Adrenal gland (tissue), 12 donors: ENCODE measurements around the gene MAPT. TPM values are rescaled to one million over a fixed set of nuclear protein-coding genes. Genes with fewer than 3 reads are reported as not detected.

Experiments
- DNase-seq, 7 donors: peaks; one replicate each; pipeline ENCODE4 v3.0.0-alpha.2; 2019 to 2020
- H3K27ac ChIP-seq, 5 donors: fragments of 200-600 bp; sonication (generic) in 4 of 5; 1 replicate in 3 of 5; 2 replicates in 2 of 5; pipeline versions ENCODE4 v1.5.1 to v1.8.0; 2016 to 2020; ENCODE audit warnings: mild to moderate bottlenecking in 1 of 5
- H3K27me3 ChIP-seq: fragments of 200-600 bp; 2 replicates; pipeline ENCODE4 v1.8.0; 2021
- H3K36me3 ChIP-seq, 2 donors: fragments of 200-600 bp; replicated peaks in 1 of 2; 1 replicate in 1 of 2; 2 replicates in 1 of 2; pipeline versions ENCODE4 v1.5.1 to v1.8.0; 2018 to 2022
- H3K4me1 ChIP-seq, 2 donors: fragments of 200-600 bp; replicated peaks in 1 of 2; 1 replicate in 1 of 2; 2 replicates in 1 of 2; pipeline versions ENCODE4 v1.5.1 to v1.8.0; 2018 to 2021
- H3K4me3 ChIP-seq, 4 donors: fragments of 200-600 bp; sonication (generic) in 3 of 4; one replicate each; pipeline ENCODE4 v1.5.1; 2016 to 2018
- H3K9me3 ChIP-seq, 3 donors: fragments of 200-600 bp; sonication (generic) in 1 of 3; replicated peaks in 1 of 3; 1 replicate in 2 of 3; 2 replicates in 1 of 3; pipeline versions ENCODE4 v1.5.1 to v1.8.0; 2016 to 2021
- CTCF ChIP-seq, 6 experiments: fragments of 450-650 bp in 4 of 6; fragments of 200-600 bp in 2 of 6; sonication (generic) in 1 of 6; IDR thresholded peaks; 1 replicate in 5 of 6; 2 replicates in 1 of 6; pipeline versions ENCODE4 v1.5.1 to v1.8.0; 2016 to 2021; ENCODE audit warnings: antibody characterized with exemption in 6 of 6, mild to moderate bottlenecking in 2 of 6, moderate library complexity in 1 of 6
- POLR2A ChIP-seq, 2 donors: fragments of 450-650 bp; IDR thresholded peaks; one replicate each; pipeline ENCODE4 v1.6.1; 2017; ENCODE audit warnings: antibody characterized with exemption in 2 of 2, mild to moderate bottlenecking in 2 of 2, moderate library complexity in 1 of 2
- WGBS, 4 donors: extraction: QIAGEN DNeasy Blood & Tissue Kit in 2 of 4; methylation state at CpG; one replicate each; pipeline versions ENCODE4 v1.1.5 to v1.1.7; 2013 to 2017; 5-methylcytosine and 5-hydroxymethylcytosine counted together
- intact Hi-C, 2 donors: fragments of 100-400 bp; cut with DNase I; formaldehyde crosslinking; loops; one replicate each; pipeline versions ENCODE4 v1.14.1 to v1.15.0; 2022 to 2023
- polyA plus RNA-seq, 3 donors: library from polyadenylated mRNA; stranded (reverse); fragments of 200-250 nt in 2 of 3; fragments of 350-450 nt in 1 of 3; fragmentation: Illumina TruSeq in 1 of 3; extraction: RNeasy Lipid Tissue Mini Kit (QIAGEN cat#74804) in 1 of 3; gene quantifications; one replicate each; pipeline ENCODE4 v1.2.3, GENCODE V29; 2013 to 2014
- total RNA-seq, 9 donors: library from RNA; depleted of rRNA in 4 of 9; stranded (reverse); fragments of >200 nt in 4 of 9; fragments of 120-200 nt in 1 of 9; fragmentation: NEBNext Ultra II Directional in 1 of 9; extraction: Animal tissue kit (Norgen Biotek cat#: 25700) in 1 of 9; gene quantifications; one replicate each; pipeline versions ENCODE4 v1.1.0 to v1.2.4, GENCODE V29; 2013 to 2023
- donor health status: healthy with polysubstance abuse.
- donor health status: Bipolar disorder and iron deficiency.
- donor health status: DM: yes; HTN: yes; CAD: no.
- donor health status: DM: no; HTN: no; CAD: no.
- donor health status: DM: no; HTN: no; CAD: no.
- donor health status: DM: yes; HTN: yes; CAD: no.

MAPT gene
- total and polyA plus RNA-seq, 12 donors, result 0.72 to 17.6 (median 3.3) TPM

GRCh38 chr17:45958307-45958706, 64.0 kb downstream of the MAPT start:
- Histone ChIP-seq H3K36me3 (no peaks in the 10 kb centered on the region), H3K27me3 (no peaks in the 10 kb centered on the region), H3K9me3 (no peaks in the 10 kb centered on the region), H3K27ac (no peak overlapping the region), H3K4me1 (no peaks in the 10 kb centered on the region), H3K4me3 (no peak overlapping the region)
- no peak for TF ChIP-seq POLR2A (IDR thresholded peaks at IDR 0.05)
- 89 to 97% (median 93%) methylated on average over 9 of the region's 9 CpGs for WGBS, 4 donors
- no peak for DNase-seq
- intact Hi-C loops, result no loop called here

GRCh38 chr17:45958994-45959665, 64.8 kb downstream of the MAPT start:
- Histone ChIP-seq H3K27ac (no peak overlapping the region), H3K27me3 (no peaks in the 10 kb centered on the region), H3K9me3 (no peaks in the 10 kb centered on the region), H3K4me3 (no peak overlapping the region), H3K36me3 (no peaks in the 10 kb centered on the region), H3K4me1 (no peaks in the 10 kb centered on the region)
- WGBS, 4 donors, result 87 to 95% (median 91%) methylated on average over 9 of the region's 9 CpGs
- DNase-seq, result no peak
- no peak for TF ChIP-seq CTCF (IDR thresholded peaks at IDR 0.05)
- TF ChIP-seq POLR2A (IDR thresholded peaks at IDR 0.05), result no peak
- intact Hi-C loops, result no loop called here

GRCh38 chr17:45960311-45960710, 66.0 kb downstream of the MAPT start:
- no peaks in the 10 kb centered on the region for H3K36me3 ChIP-seq
- no peaks in the 10 kb centered on the region for H3K27me3 ChIP-seq
- H3K9me3 ChIP-seq, result no peaks in the 10 kb centered on the region
- H3K4me1 ChIP-seq, result no peaks in the 10 kb centered on the region
- no peak overlapping the region for H3K27ac ChIP-seq
- H3K4me3 ChIP-seq, result no peak overlapping the region
- TF ChIP-seq POLR2A (IDR thresholded peaks at IDR 0.05) (no peak), CTCF (IDR thresholded peaks at IDR 0.05) (no peak)
- DNase-seq, result no peak
- intact Hi-C loops, result no loop called here
- 63 to 82% (median 71%) methylated on average over 4 of the region's 4 CpGs for WGBS, 4 donors

- 75 to 83% (median 80%) methylated on average over 6 of the region's 6 CpGs for WGBS, 4 donors
- TF ChIP-seq CTCF (IDR thresholded peaks at IDR 0.05) (no peak), POLR2A (IDR thresholded peaks at IDR 0.05) (no peak)
- DNase-seq, result no peak
- H3K27me3 ChIP-seq, result no peaks in the 10 kb centered on the region
- no peaks in the 10 kb centered on the region for H3K4me1 ChIP-seq
- intact Hi-C loops, result no loop called here
- H3K4me3 ChIP-seq, result no peak overlapping the region
- H3K9me3 ChIP-seq, result no peaks in the 10 kb centered on the region
- H3K36me3 ChIP-seq, result no peaks in the 10 kb centered on the region
- no peak overlapping the region for H3K27ac ChIP-seq
These were observed 66.9 kb downstream of the MAPT start for GRCh38 chr17:45961206-45961605.
